ENCODE results near the gene NOX5. TPM values are rescaled to one million over a fixed set of nuclear protein-coding genes. Genes with fewer than 3 reads are reported as not detected.
A peak's percentile ranks its signal among the peaks of the same experiment; 100 is the strongest.

The NOX5 gene
- total RNA-seq, 1 experiment from 2014 or later = not detected

GRCh38 chr15:69074001-69074842 is 59.7 kb downstream of the NOX5 start:
- H3K4me1 ChIP-seq (ENCODE audit: insufficient read depth, low read length, poor library complexity, severe bottlenecking) = peaks cover 25% of the 10 kb centered on the region
- POLR2A ChIA-PET (ENCODE audit: low non-redundant PET) = no interaction called here
- DNase-seq (ENCODE audit: low spot score) = peak; percentile 88
- BruUV-seq (replicated peaks) = TSS peak; percentile 73
- peak overlapping the region; percentile 52 for H3K4me3 ChIP-seq (ENCODE audit: low read depth, low read length, poor library complexity, severe bottlenecking)
- no peak for TF ChIP-seq EZH2 (IDR thresholded peaks at IDR 0.05; ENCODE audit: borderline replicate concordance, low read depth, low read length, poor library complexity, severe bottlenecking)
- 0 out of 2 replicates have a peak, but pooled peaks have one; percentile 21 for TF ChIP-seq CTCF (conservative IDR thresholded peaks at IDR 0.05; ENCODE audit: low read depth, low read length)
- peak overlapping the region; percentile 82 for H3K27ac ChIP-seq (ENCODE audit: low read depth, low read length, poor library complexity, severe bottlenecking)
- no peaks in the 10 kb centered on the region for H3K27me3 ChIP-seq (replicated peaks; ENCODE audit: insufficient read depth, low read depth, low read length, poor library complexity)
- H3K36me3 ChIP-seq (ENCODE audit: insufficient read depth, low read length, poor library complexity, severe bottlenecking) = no peaks in the 10 kb centered on the region
- CTCF ChIA-PET = no interaction called here
- H3K9me3 ChIP-seq (ENCODE audit: low read depth, low read length, poor library complexity, severe bottlenecking) = peaks cover 8% of the 10 kb centered on the region
- intact Hi-C loops (cut with micrococcal nuclease; ENCODE audit: unreplicated experiment) = no loop called here

- H3K4me3 ChIP-seq (ENCODE audit: low read depth, low read length, poor library complexity, severe bottlenecking) = peak overlapping the region; percentile 52
- no peaks in the 10 kb centered on the region for H3K36me3 ChIP-seq (ENCODE audit: insufficient read depth, low read length, poor library complexity, severe bottlenecking)
- no TSS peak for BruUV-seq (replicated peaks)
- no peaks in the 10 kb centered on the region for H3K27me3 ChIP-seq (replicated peaks; ENCODE audit: insufficient read depth, low read depth, low read length, poor library complexity)
- DNase-seq (ENCODE audit: low spot score) = peak; percentile 42
- CTCF ChIA-PET = no interaction called here
- intact Hi-C loops (cut with micrococcal nuclease; ENCODE audit: unreplicated experiment) = no loop called here
- peak overlapping the region; percentile 82 for H3K27ac ChIP-seq (ENCODE audit: low read depth, low read length, poor library complexity, severe bottlenecking)
- H3K4me1 ChIP-seq (ENCODE audit: insufficient read depth, low read length, poor library complexity, severe bottlenecking) = peaks cover 25% of the 10 kb centered on the region
- POLR2A ChIA-PET (ENCODE audit: low non-redundant PET) = no interaction called here
- peaks cover 8% of the 10 kb centered on the region for H3K9me3 ChIP-seq (ENCODE audit: low read depth, low read length, poor library complexity, severe bottlenecking)
- TF ChIP-seq CTCF (conservative IDR thresholded peaks at IDR 0.05; ENCODE audit: low read depth, low read length) = no peak
- no peak for TF ChIP-seq EZH2 (IDR thresholded peaks at IDR 0.05; ENCODE audit: borderline replicate concordance, low read depth, low read length, poor library complexity, severe bottlenecking)
These were observed 60.3 kb downstream of the NOX5 start for GRCh38 chr15:69074843-69075224.

GRCh38 chr15:69075440-69075839 is 60.9 kb downstream of the NOX5 start:
- Histone ChIP-seq H3K4me1 (ENCODE audit: insufficient read depth, low read length, poor library complexity, severe bottlenecking) (peaks cover 31% of the 10 kb centered on the region), H3K4me3 (ENCODE audit: low read depth, low read length, poor library complexity, severe bottlenecking) (peak overlapping the region; percentile 52), H3K9me3 (ENCODE audit: low read depth, low read length, poor library complexity, severe bottlenecking) (peaks cover 8% of the 10 kb centered on the region), H3K36me3 (ENCODE audit: insufficient read depth, low read length, poor library complexity, severe bottlenecking) (no peaks in the 10 kb centered on the region), H3K27me3 (replicated peaks; ENCODE audit: insufficient read depth, low read depth, low read length, poor library complexity) (no peaks in the 10 kb centered on the region), H3K27ac (ENCODE audit: low read depth, low read length, poor library complexity, severe bottlenecking) (peak overlapping the region; percentile 82)
- ChIA-PET POLR2A (ENCODE audit: low non-redundant PET) (no interaction called here), CTCF (interaction anchor here (0.6 kb wide), 1 partner anchor 11 kb away, joined by 3 read pairs; no protein-coding TSS in a partner anchor)
- intact Hi-C loops (cut with micrococcal nuclease; ENCODE audit: unreplicated experiment) = no loop called here
- BruUV-seq (replicated peaks) = no TSS peak
- DNase-seq (ENCODE audit: low spot score) = peak; percentile 61
- no peak for TF ChIP-seq CTCF (conservative IDR thresholded peaks at IDR 0.05; ENCODE audit: low read depth, low read length)
- no peak for TF ChIP-seq EZH2 (IDR thresholded peaks at IDR 0.05; ENCODE audit: borderline replicate concordance, low read depth, low read length, poor library complexity, severe bottlenecking)
